Fibroblast of lung (primary cell): ENCODE measurements around the gene EBNA1BP2.

ENCODE experiments used
- EZH2 ChIP-seq: IDR thresholded peaks from 2 replicates; pipeline ENCODE4 v1.5.1; 2012; ENCODE audit warnings: low read length, control low read depth, mild to moderate bottlenecking; ENCODE audit errors: missing control alignments
- TF ChIP-seq, protein P1 (sequence below), 2 donors: IDR thresholded peaks in 1 of 2; conservative IDR thresholded peaks in 1 of 2; 1 replicate in 1 of 2; 2 replicates in 1 of 2; pipeline ENCODE4 v1.5.1; 2011 to 2012; ENCODE audit warnings: low read length in 2 of 2, control low read depth in 1 of 2, inconsistent platforms in 1 of 2, low read depth in 1 of 2, mild to moderate bottlenecking in 1 of 2

DNA sequence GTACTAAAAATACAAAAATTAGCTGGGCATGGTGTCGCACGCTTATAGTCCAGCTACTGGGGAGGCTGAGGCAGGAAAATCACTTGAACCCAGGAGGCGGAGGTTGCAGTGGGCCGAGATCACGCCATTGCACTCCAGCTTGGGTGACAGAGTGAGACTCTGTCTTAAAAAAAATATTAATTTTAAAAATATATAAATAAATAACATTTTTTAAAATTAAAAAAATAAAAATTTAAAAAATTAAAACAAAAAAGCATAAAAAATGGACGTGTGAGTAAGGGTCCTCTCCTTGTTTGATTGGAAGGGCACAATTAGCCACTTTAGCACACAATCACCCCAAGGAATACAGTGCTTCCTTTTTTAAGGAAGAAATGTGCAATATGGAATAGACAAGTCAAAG lies 18.6 kb downstream of the EBNA1BP2 start:
- TF ChIP-seq EZH2: no peak
- TF ChIP-seq, protein P1, sequence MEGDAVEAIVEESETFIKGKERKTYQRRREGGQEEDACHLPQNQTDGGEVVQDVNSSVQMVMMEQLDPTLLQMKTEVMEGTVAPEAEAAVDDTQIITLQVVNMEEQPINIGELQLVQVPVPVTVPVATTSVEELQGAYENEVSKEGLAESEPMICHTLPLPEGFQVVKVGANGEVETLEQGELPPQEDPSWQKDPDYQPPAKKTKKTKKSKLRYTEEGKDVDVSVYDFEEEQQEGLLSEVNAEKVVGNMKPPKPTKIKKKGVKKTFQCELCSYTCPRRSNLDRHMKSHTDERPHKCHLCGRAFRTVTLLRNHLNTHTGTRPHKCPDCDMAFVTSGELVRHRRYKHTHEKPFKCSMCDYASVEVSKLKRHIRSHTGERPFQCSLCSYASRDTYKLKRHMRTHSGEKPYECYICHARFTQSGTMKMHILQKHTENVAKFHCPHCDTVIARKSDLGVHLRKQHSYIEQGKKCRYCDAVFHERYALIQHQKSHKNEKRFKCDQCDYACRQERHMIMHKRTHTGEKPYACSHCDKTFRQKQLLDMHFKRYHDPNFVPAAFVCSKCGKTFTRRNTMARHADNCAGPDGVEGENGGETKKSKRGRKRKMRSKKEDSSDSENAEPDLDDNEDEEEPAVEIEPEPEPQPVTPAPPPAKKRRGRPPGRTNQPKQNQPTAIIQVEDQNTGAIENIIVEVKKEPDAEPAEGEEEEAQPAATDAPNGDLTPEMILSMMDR (conservative IDR thresholded peaks at IDR 0.05 in 1 of 2, IDR thresholded peaks at IDR 0.05 in 1 of 2; ENCODE audit: low read depth in 1 of 2, low read length in 2 of 2): no peak
